Limb (tissue), 2 donors: ENCODE data around the gene TRIP12.
"Not testable (repeated sequence)": the region's sequence is repeated elsewhere in the genome, so short reads cannot be mapped to it uniquely, and the experiment has no call there.

ENCODE experiments used
- DNase-seq, 2 donors: peaks; one replicate each; pipeline ENCODE4 v3.0.0-alpha.2; 2016; ENCODE audit errors: extremely low spot score in 2 of 2

The TRIP12 gene

GRCh38 chr2:229879191-229879950 is 42.4 kb downstream of the TRIP12 start:
- no peak for DNase-seq

DNA sequence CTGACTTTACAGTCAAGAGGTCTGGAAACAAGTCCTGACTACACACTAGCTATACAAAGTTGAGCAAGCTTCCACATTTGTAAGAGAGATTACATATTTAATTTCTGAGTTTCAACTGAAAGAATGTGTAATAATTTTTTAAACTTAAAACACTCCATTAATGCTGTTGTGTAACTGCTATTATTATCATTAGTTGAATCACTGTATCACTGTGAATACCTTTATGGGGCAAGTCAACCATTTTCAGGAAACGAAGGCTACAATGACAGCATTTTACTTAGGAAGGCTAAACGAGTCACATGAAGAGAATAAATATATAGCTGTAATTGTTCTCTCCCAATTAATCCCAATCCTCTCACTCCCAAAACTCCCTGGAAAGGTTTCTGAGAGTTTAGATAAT is 46.3 kb downstream of the TRIP12 start:
- DNase-seq: no peak

GRCh38 chr2:229874647-229875046 is 47.2 kb downstream of the TRIP12 start:
- DNase-seq: no peak

GRCh38 chr2:229873123-229873581 is 48.7 kb downstream of the TRIP12 start:
- DNase-seq: no peak

DNA sequence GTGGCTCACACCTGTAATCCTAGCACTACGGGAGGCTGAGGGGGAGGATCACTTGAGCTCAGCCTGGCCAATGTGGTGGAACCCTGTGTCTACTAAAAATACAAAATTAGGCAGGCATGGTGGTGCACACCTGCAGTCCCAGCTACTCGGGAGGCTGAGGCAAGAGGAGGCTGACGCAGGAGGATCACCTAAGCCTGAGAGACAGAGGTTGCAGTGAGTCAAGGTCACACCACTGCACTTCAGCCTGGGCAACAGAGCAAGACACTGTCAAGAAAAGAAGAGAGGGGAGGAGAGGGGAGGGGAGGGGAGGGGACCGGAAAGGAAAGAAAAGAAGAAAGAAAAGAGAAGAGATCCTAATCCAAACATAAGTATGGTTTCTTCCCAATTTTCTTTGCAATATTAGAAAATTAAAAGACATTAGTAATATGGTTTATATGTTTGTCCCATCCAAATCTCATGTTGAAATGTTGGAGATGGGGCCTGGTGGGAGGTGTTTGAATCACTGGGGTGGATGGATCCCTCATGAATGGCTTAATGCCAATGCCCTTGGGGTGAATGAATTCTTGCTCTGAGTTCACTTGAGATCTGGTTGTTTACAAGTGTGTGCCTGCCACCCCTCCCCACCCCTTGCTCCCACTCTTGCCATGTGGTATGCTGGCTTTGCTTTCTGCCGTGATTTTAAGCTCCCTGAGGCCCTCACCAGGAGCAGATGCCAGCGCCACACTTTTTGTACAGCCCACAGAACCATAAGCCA is 50.7 kb downstream of the TRIP12 start:
- no peak for DNase-seq

DNA sequence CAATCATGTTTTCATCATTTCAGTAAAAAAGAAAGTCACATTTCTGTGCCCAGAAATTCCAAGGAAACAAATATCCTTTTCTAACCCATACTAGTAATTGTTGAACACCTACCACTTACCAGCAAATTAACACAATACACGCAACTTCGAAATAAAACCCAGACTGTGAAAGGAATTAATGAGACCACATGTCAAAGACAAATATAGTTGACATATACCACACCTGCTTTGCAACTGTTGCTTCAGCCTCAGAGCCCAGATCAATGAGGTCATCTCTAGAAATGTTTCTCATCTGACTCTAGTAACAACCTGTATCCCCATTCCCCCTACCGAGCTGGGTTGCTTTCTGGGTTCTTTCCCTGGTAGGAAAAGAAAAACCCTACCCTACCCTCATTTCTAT is 52.6 kb downstream of the TRIP12 start:
- no peak for DNase-seq

- DNase-seq: no peak
These were observed 53.0 kb downstream of the TRIP12 start for GRCh38 chr2:229868794-229869193.

- DNase-seq: no peak
These were observed 56.8 kb downstream of the TRIP12 start for GRCh38 chr2:229865033-229865432.

DNA sequence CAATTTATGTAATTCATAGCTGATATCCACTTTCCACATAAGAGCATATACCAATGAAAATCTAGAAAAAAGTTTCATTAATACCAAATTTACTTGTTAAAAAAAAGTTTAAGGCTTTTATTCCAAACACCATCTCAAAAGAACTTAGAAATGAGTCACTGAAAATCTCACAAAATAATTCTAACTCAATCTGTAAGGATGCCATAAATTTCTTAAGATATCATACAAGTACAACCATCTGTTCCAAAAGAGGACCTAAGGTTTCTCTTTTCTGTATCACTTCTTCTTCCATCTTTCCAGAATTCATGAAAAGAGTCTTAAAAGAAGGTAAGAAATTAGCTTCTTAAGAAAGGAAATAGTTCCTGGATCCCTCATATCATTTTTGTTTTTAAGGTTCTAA is 60.4 kb downstream of the TRIP12 start:
- DNase-seq: no peak

DNA sequence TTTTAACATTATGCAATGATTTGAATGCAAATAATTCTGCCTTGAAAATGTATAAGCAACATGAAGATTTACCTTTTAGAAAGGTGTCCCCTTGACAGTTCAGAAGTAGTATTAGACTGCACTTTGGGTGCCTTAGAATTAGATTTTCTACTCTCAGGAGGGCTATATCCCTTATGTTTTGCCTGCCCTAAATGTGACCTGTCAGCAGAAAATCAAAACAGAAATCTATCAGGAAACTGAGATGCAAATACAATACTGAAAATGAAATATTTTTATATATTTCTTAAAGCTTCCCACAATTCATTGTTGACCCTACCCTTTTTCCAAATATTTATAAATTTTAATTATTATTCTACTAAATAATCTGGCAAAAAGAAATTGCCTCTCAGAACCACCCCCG is 61.5 kb downstream of the TRIP12 start:
- DNase-seq: no peak

- no peak for DNase-seq
These were observed 63.5 kb downstream of the TRIP12 start for GRCh38 chr2:229858351-229858750.

GRCh38 chr2:229857634-229858033 is 64.2 kb downstream of the TRIP12 start:
- no peak for DNase-seq

DNA sequence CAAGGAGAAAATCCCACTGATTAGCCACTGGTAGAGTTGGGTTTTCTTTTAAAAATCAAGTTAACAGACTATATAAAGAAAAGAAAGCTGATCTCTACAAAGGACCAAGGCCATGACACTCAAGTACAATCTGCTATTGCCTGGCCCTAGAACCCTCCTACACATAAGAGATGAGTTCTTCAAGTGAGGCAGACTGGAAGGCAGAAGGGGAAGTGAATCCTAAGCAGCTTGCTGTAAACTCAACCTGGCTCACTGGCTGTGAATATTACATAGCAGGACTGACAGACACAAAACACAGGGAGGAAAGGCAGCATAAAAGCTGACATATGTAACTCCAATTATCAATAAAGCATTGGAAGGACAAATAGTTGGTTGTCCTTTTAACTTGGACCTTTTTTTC is 65.4 kb downstream of the TRIP12 start:
- no peak for DNase-seq

DNA sequence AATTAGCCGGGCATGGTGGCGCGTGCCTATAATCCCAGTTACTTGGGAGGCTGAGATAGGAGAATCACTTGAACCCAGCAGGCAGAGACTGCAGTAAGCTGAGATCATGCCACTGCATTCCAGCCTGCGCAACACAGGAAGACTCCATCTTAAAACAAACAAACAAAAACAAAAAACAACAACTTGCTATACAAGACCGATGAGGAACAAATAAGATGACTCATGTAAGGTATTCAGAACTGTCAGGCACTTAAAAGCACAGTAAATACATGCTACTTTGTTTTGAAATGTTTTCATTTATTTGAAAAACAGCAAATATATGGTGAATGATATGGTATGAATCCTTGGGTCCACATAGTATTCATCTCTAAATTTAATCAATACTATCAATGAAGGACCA is 66.7 kb downstream of the TRIP12 start:
- DNase-seq: no peak

DNA sequence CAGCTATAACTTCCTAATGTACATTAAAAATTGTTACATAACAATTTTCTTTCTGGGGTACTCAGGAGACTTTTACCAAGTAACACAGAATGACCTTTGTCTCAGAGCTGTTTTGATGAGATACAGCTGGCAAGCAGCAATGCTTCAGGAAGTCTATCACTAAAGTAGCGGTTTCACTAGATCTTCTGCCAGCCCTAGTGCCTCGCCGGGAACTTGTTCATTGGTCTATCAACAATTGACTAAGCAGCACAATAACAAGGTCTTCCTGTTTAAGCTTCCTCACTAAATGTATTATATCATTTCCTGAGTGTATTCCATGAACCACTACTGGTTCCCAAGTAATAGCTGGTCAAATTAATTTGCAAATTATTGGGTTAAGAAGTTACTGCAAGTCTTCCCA is 69.2 kb downstream of the TRIP12 start:
- no peak for DNase-seq

DNA sequence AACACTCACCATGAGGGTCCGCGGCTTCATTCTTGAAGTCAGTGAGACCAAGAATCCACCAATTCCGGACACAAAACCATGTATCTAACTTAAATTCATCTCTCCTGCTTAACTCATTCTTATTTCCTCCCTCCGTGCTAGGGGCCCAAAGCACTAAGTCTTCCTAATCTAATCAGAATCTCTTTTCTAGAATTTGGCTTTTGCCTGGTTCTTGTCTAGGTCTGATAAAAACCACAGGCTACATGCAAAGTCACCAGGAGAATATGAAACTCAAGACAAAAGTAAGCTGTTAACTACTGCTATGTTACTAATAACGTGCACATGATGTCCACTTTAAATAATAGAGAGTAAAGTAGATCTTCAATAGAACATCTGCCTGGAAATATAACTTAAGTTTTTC is 69.9 kb downstream of the TRIP12 start:
- no peak for DNase-seq

DNA sequence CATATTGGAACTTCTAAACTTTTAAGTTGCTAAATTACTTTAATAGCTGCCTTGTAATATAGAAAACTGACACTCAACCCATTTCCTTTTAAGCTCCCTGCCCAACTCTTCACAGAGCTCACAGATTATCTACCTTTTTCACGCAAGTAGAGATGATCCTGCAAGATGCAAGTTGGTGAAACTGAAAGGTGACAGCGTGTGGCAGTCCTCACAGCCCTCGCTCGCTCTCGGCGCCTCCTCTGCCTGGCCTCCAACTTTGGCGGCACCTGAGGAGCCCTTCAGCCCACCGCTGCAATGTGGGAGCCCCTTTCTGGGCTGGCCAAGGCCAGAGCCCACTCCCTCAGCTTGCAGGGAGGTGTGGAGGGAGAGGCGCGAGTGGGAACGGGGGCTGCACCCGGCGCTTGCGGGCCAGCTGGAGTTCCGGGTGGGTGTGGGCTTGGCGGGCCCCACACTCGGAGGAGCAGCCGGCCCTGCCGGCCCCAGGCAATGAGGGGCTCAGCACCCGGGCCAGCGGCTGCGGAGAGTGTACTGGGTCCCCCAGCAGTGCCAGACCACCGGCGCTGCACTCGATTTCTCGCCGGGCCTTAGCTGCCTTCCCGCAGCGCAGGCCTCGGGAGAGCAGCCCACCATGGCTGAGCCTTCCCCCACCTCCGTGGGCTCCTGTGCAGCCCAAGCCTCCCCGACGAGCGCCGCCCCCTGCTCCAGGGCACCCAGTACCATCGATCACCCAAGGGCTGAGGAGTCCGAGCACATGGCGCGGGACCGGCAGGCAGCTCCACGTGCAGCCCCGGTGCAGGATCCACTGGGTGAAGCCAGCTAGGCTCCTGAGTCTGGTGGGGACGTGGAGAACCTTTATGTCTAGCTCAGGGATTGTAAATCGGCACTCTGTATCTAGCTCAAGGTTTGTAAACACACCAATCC is 71.2 kb downstream of the TRIP12 start:
- DNase-seq: not testable (repeated sequence)

DNA sequence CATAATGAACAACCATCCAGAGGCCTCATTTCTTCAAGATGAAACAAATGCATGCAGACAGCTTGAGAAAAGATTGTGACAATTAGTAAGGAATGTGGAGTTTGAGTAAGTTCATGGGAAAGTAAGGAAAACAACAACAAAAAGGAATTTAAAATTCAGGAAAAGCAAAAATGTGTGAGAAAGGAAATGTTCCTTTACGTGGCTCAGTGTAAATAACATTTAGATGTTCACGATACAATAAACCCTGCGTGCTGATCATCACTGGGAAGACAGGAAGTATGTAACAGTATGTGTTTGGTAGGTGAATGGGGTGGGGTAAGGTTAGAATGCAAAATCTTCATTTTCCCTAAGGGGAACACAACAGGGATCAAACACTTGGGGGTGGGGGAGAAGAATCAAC is 72.7 kb downstream of the TRIP12 start:
- no peak for DNase-seq

GRCh38 chr2:229843613-229844012 is 78.2 kb downstream of the TRIP12 start:
- DNase-seq: no peak

- DNase-seq: no peak
These were observed 83.1 kb downstream of the TRIP12 start for GRCh38 chr2:229838729-229839128.

GRCh38 chr2:229836847-229837246 is 85.0 kb downstream of the TRIP12 start:
- no peak for DNase-seq
